Caco-2 (cell line): ENCODE data around the gene FARP1. TPM values are rescaled to one million over a fixed set of nuclear protein-coding genes. Genes with fewer than 3 reads are reported as not detected.

Experiments
- BruUV-seq: library from RNA; stranded (reverse); fragments of 400-500 nt; replicated peaks from 2 replicates; lab custom pipeline; 2021; lab: Mats Ljungman, UMichigan
- CTCF ChIA-PET: fragments of 300-600 bp; sonication (Branson Sonifier 250); formaldehyde crosslinking; loops from one replicate; lab custom pipeline; 2022; ENCODE audit warnings: antibody characterized with exemption; lab: Charles Lee
- POLR2A ChIA-PET: fragments of 300-600 bp; sonication (Branson Sonifier 250); formaldehyde crosslinking; loops from one replicate; lab custom pipeline; 2022; ENCODE audit warnings: antibody characterized with exemption; lab: Charles Lee
- DNase-seq, 2 experiments: peaks; one replicate each; pipeline versions ENCODE4 v3.0.0 to v3.0.0-alpha.2; 2020 to 2022
- H3K27me3 ChIP-seq: replicated peaks from 2 replicates; pipeline ENCODE4 v1.6.0; 2011; ENCODE audit warnings: low read length; ENCODE audit not compliant: control insufficient read depth, insufficient read depth
- H3K36me3 ChIP-seq: 2 replicates; pipeline ENCODE4 v1.5.1; 2011; ENCODE audit warnings: low read length; ENCODE audit not compliant: control insufficient read depth, insufficient read depth
- H3K4me1 ChIP-seq: fragments of 250-450 bp; sonication (Bioruptor Pico); 2 replicates; pipeline ENCODE4 v1.5.1; 2020; ENCODE audit warnings: mild to moderate bottlenecking
- H3K4me3 ChIP-seq: 2 replicates; pipeline ENCODE4 v1.5.1; 2011; ENCODE audit warnings: low read depth, mild to moderate bottlenecking, control low read depth, low read length
- H3K9me3 ChIP-seq: fragments of 250-450 bp; sonication (Bioruptor Pico); 2 replicates; pipeline ENCODE4 v1.5.1; 2020; ENCODE audit warnings: mild to moderate bottlenecking, moderate library complexity
- H3K27ac Mint-ChIP-seq: one replicate; pipeline ENCODE4 v1.8.0; 2022; ENCODE audit warnings: mixed read lengths; ENCODE audit not compliant: unreplicated experiment
- H3K27me3 Mint-ChIP-seq: one replicate; pipeline ENCODE4 v1.8.0; 2022; ENCODE audit warnings: mixed read lengths; ENCODE audit not compliant: insufficient read depth, unreplicated experiment
- H3K36me3 Mint-ChIP-seq: one replicate; pipeline ENCODE4 v1.8.0; 2022; ENCODE audit warnings: mild to moderate bottlenecking, mixed read lengths; ENCODE audit not compliant: insufficient read depth, unreplicated experiment
- H3K4me1 Mint-ChIP-seq: one replicate; pipeline ENCODE4 v1.8.0; 2022; ENCODE audit warnings: low read depth, mixed read lengths; ENCODE audit not compliant: unreplicated experiment
- H3K4me3 Mint-ChIP-seq: one replicate; pipeline ENCODE4 v1.8.0; 2022; ENCODE audit warnings: mild to moderate bottlenecking, moderate library complexity, mixed read lengths; ENCODE audit not compliant: unreplicated experiment
- H3K9me3 Mint-ChIP-seq: one replicate; pipeline ENCODE4 v1.8.0; 2022; ENCODE audit warnings: mixed read lengths; ENCODE audit not compliant: unreplicated experiment
- CTCF ChIP-seq, 2 experiments: fragments of 200-600 bp in 1 of 2; IDR thresholded peaks; 1 replicate in 1 of 2; 2 replicates in 1 of 2; pipeline versions ENCODE4 v1.5.1 to v1.8.0; 2011 to 2022; ENCODE audit warnings: antibody characterized with exemption in 1 of 2, control low read depth in 1 of 2, inconsistent platforms in 1 of 2, low read depth in 1 of 2, low read length in 1 of 2, mild to moderate bottlenecking in 1 of 2, moderate library complexity in 1 of 2; ENCODE audit not compliant: insufficient read depth in 1 of 2, severe bottlenecking in 1 of 2, unreplicated experiment in 1 of 2
- intact Hi-C: fragments of 100-400 bp; cut with micrococcal nuclease; formaldehyde crosslinking; loops from one replicate; pipeline ENCODE4 v1.10.0; 2022; ENCODE audit not compliant: unreplicated experiment
- total RNA-seq: library from RNA; stranded (reverse); gene quantifications from 2 replicates; pipeline ENCODE4 v1.2.3, GENCODE V29; 2022

Gene FARP1
- total RNA-seq, 1 experiment from 2014 or later: 189 TPM

DNA sequence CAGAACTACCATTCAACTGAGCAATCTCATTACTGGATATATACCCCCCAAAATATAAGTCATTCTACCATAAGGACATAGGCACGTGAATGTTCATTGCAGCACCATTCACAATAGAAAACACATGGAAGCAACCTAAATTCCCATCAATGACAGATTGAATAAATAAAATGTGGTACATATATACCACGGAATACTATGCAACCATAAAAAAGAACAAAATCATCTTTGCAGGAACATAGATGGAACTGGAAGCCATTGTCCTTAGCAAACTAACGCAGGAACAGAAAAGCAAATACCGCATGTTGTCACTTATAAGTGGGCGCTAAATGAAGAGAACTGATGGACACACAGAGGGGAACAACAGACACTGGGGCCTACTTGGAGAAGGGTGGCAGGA, 20.0 kb downstream of the FARP1 start:
- Mint-ChIP-seq H3K27ac (peak overlapping the region; percentile 33), H3K4me3 (no peak overlapping the region), H3K36me3 (peaks cover 36% of the 10 kb centered on the region), H3K27me3 (no peaks in the 10 kb centered on the region), H3K9me3 (no peaks in the 10 kb centered on the region), H3K4me1 (peaks cover 23% of the 10 kb centered on the region)
- intact Hi-C loops: no loop called here
- TF ChIP-seq CTCF (IDR thresholded peaks at IDR 0.05; ENCODE audit: insufficient read depth in 1 of 2, low read depth in 1 of 2, low read length in 1 of 2, severe bottlenecking in 1 of 2, unreplicated experiment in 1 of 2): no peak
- H3K4me1 ChIP-seq: peaks cover 28% of the 10 kb centered on the region
- no peaks in the 10 kb centered on the region for H3K27me3 ChIP-seq
- no TSS peak for BruUV-seq
- no peaks in the 10 kb centered on the region for H3K9me3 ChIP-seq
- H3K4me3 ChIP-seq: no peak overlapping the region
- ChIA-PET POLR2A (no interaction called here), CTCF (no interaction called here)
- no peaks in the 10 kb centered on the region; the same call in 1 of the 2 replicates for H3K36me3 ChIP-seq
- DNase-seq: no peak

GRCh38 chr13:98169331-98169730, 26.4 kb downstream of the FARP1 start:
- ChIA-PET POLR2A (no interaction called here), CTCF (no interaction called here)
- Mint-ChIP-seq H3K4me1 (peaks cover 30% of the 10 kb centered on the region), H3K36me3 (peaks cover 5% of the 10 kb centered on the region), H3K9me3 (no peaks in the 10 kb centered on the region), H3K4me3 (no peak overlapping the region), H3K27me3 (no peaks in the 10 kb centered on the region), H3K27ac (no peak overlapping the region)
- no TSS peak for BruUV-seq
- Histone ChIP-seq H3K9me3 (no peaks in the 10 kb centered on the region), H3K36me3 (no peaks in the 10 kb centered on the region), H3K27me3 (no peaks in the 10 kb centered on the region), H3K4me1 (peaks cover 47% of the 10 kb centered on the region), H3K4me3 (no peak overlapping the region)
- TF ChIP-seq CTCF (IDR thresholded peaks at IDR 0.05; ENCODE audit: insufficient read depth in 1 of 2, low read depth in 1 of 2, low read length in 1 of 2, severe bottlenecking in 1 of 2, unreplicated experiment in 1 of 2): no peak
- DNase-seq: no peak
- intact Hi-C loops: no loop called here

DNA sequence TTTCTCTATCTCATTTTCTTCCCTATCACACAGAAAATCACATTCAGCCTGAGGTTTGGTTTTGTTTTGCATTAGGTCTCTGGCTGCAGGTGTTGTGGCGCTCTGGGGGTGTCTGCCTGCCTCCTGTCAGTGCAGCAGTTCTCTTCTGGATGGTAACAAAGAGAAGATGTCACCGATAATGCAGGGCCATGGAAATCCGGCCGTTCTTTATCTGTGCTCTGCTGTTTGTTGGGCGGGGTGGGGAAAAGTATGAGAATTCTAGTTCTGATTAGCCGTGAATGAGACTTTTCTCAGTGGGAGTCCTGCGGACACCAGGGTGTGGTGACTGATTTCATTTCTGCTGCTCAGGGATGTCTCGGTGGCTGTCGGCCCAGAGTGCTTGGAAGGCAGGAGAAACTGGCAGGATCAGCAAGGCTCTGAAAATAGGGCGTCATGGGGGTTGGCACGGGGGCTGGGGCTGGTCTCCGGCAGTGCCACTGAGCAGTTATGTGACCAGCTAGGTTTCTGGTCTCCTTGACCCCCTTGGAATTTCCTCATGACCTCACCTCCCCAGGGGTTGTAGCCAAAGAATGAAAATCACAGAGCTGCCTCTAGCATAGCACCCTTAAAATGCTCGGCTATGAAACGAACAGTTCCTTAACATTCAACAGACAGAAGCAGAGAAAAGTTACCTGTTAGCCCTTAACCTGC, 29.2 kb downstream of the FARP1 start:
- Mint-ChIP-seq H3K27ac (peak overlapping the region; percentile 82), H3K27me3 (no peaks in the 10 kb centered on the region), H3K4me1 (peaks cover 30% of the 10 kb centered on the region), H3K36me3 (no peaks in the 10 kb centered on the region), H3K9me3 (no peaks in the 10 kb centered on the region), H3K4me3 (peak overlapping the region; percentile 43)
- no TSS peak for BruUV-seq
- H3K4me3 ChIP-seq: no peak overlapping the region
- POLR2A ChIA-PET: no interaction called here
- CTCF ChIA-PET: no interaction called here
- peak in 1 of 2 experiments; percentile 35 for DNase-seq
- H3K4me1 ChIP-seq: peaks cover 53% of the 10 kb centered on the region
- no peaks in the 10 kb centered on the region for H3K27me3 ChIP-seq
- TF ChIP-seq CTCF (IDR thresholded peaks at IDR 0.05; ENCODE audit: insufficient read depth in 1 of 2, low read depth in 1 of 2, low read length in 1 of 2, severe bottlenecking in 1 of 2, unreplicated experiment in 1 of 2): no peak
- intact Hi-C loops: loop anchor here (10.0 kb wide), 1 partner anchor 93 kb away; no protein-coding TSS in a partner anchor
- peaks cover 1% of the 10 kb centered on the region; the same call in 1 of the 2 replicates for H3K36me3 ChIP-seq
- no peaks in the 10 kb centered on the region for H3K9me3 ChIP-seq
